Heart right ventricle (tissue), 16 donors: ENCODE data around the gene LDLRAD4. TPM values are rescaled to one million over a fixed set of nuclear protein-coding genes. Genes with fewer than 3 reads are reported as not detected.

Experiments used
- ATAC-seq, 8 donors: fragments of 200-7000 bp; cut with Tn5 transposase; one replicate each; pipeline ENCODE4 v1.9.1; 2020; ENCODE audit warnings: mild to moderate bottlenecking in 8 of 8, moderate library complexity in 8 of 8, moderate number of reproducible peaks in 1 of 8
- DNase-seq, 2 donors: peaks; one replicate each; pipeline ENCODE4 v3.0.0-alpha.2; 2020
- H3K27ac ChIP-seq, 10 donors: fragments of 200-600 bp; sonication (generic) in 2 of 10; one replicate each; pipeline versions ENCODE4 v1.5.0 to v1.8.0; 2020 to 2022; ENCODE audit warnings: mild to moderate bottlenecking in 3 of 10
- H3K27me3 ChIP-seq, 7 donors: fragments of 200-600 bp; one replicate each; pipeline ENCODE4 v1.8.0; 2021 to 2022; ENCODE audit warnings: mild to moderate bottlenecking in 2 of 7
- H3K36me3 ChIP-seq, 9 donors: fragments of 200-600 bp; sonication (generic) in 1 of 9; one replicate each; pipeline versions ENCODE4 v1.5.0 to v1.8.0; 2020 to 2022; ENCODE audit warnings: mild to moderate bottlenecking in 2 of 9
- H3K4me1 ChIP-seq, 9 donors: fragments of 200-600 bp; sonication (generic) in 1 of 9; one replicate each; pipeline versions ENCODE4 v1.5.0 to v1.8.0; 2020 to 2022; ENCODE audit warnings: mild to moderate bottlenecking in 4 of 9
- H3K4me3 ChIP-seq, 10 donors: fragments of 200-600 bp; sonication (generic) in 2 of 10; one replicate each; pipeline versions ENCODE4 v1.5.0 to v1.8.0; 2020 to 2022; ENCODE audit warnings: mild to moderate bottlenecking in 7 of 10, moderate library complexity in 2 of 10
- H3K9me3 ChIP-seq, 11 donors: fragments of 200-600 bp in 10 of 11; sonication (generic) in 2 of 11; one replicate each; pipeline versions ENCODE4 v1.5.0 to v1.8.0; 2013 to 2022; ENCODE audit warnings: mild to moderate bottlenecking in 2 of 11, control low read depth in 1 of 11, moderate library complexity in 1 of 11
- WGBS, 2 donors: extraction: QIAGEN DNeasy Blood & Tissue Kit; methylation state at CpG; one replicate each; pipeline ENCODE4 v1.1.7; 2013; ENCODE audit warnings: inconsistent platforms in 1 of 2; 5-methylcytosine and 5-hydroxymethylcytosine counted together
- intact Hi-C, 10 donors: fragments of 100-400 bp; cut with DNase I; formaldehyde crosslinking; loops; one replicate each; pipeline versions ENCODE4 v1.11.1 to v1.14.2; 2022
- polyA plus RNA-seq, 2 donors: library from polyadenylated mRNA; stranded (reverse); fragments of 200-250 nt; gene quantifications; one replicate each; pipeline ENCODE4 v1.2.3, GENCODE V29; 2013
- total RNA-seq, 10 donors: library from RNA; stranded (reverse); fragmentation: NEBNext Ultra II Directional in 3 of 10; extraction: Animal tissue kit (Norgen Biotek cat#: 25700) in 3 of 10; gene quantifications; one replicate each; pipeline versions ENCODE4 v1.2.1 to v1.2.4, GENCODE V29; 2021 to 2023
- TF ChIP-seq, protein P1 (sequence below), 9 donors: fragments of 200-600 bp; sonication (generic) in 2 of 9; IDR thresholded peaks; one replicate each; pipeline versions ENCODE4 v1.5.0 to v1.8.0; 2021 to 2022; ENCODE audit warnings: antibody characterized with exemption in 9 of 9, mild to moderate bottlenecking in 5 of 9, moderate library complexity in 1 of 9
- donor health status: Arrhythmogenic right ventricular cardiomyopathy.
- donor health status: ischemic (EF 13 %, LVEDD 7.1; RV severe dilation, severe dysfunction).
- donor health status: healthy with polysubstance abuse.
- donor health status: DM: no; HTN: yes; CAD: no.
- donor health status: DM: no; HTN: no; CAD: no.
- donor health status: ischemic (EF 25% LVEDD 6.9; RV normal size, moderate dysfunction).
- donor health status: ischemic (EF 25% LVEDD 5.7; RV mildly dilated, moderate dysfunction).
- donor health status: healthy.
- donor health status: DM: yes; HTN: yes; CAD: no.
- donor health status: Ischemic cardiomyopathy.
- donor health status: ischemic (EF 35%, LVEDD 5.7; RV mildly dilated, moderate dysfunction).
- donor health status: nonischemic (EF 11% LVEDD 7.7; RV severe dilation, severe dysfunction).
- donor health status: DM: yes; HTN: yes; CAD: no.
- donor health status: PGD.
- donor health status: ischemic (EF 29% LVEDD 5.4; RV normal size, mild dysfunction).
- donor health status: nonischemic (EF 23%, LVEDD 6.1; RV moderate dilation, normal function).

LDLRAD4 gene
- total and polyA plus RNA-seq, 12 donors: 5.4 to 74.6 (median 34.6) TPM

GRCh38 chr18:13381944-13382365, 163.4 kb downstream of the LDLRAD4 start:
- Histone ChIP-seq H3K36me3 (no peaks in the 10 kb centered on the region), H3K27me3 (no peaks in the 10 kb centered on the region), H3K9me3 (no peaks in the 10 kb centered on the region), H3K27ac (peak overlapping the region; percentile 74 to 92 (median 82)), H3K4me3 (peak overlapping the region in 8 of 10 donors; percentile 21 to 46 (median 36)), H3K4me1 (peaks cover 15 to 81% (median 58%) of the 10 kb centered on the region in 9 donors)
- ATAC-seq (peak; percentile 70 to 90 (median 84)), DNase-seq (peak; percentile 69 to 84)
- intact Hi-C loops: loop anchor here in 3 of 10 donors (2.0 to 10.0 kb wide), 8 partner anchors 40 to 233 kb away; partner anchors contain the start of gene LDLRAD4 (in 1 of the 3)
- TF ChIP-seq, protein P1, sequence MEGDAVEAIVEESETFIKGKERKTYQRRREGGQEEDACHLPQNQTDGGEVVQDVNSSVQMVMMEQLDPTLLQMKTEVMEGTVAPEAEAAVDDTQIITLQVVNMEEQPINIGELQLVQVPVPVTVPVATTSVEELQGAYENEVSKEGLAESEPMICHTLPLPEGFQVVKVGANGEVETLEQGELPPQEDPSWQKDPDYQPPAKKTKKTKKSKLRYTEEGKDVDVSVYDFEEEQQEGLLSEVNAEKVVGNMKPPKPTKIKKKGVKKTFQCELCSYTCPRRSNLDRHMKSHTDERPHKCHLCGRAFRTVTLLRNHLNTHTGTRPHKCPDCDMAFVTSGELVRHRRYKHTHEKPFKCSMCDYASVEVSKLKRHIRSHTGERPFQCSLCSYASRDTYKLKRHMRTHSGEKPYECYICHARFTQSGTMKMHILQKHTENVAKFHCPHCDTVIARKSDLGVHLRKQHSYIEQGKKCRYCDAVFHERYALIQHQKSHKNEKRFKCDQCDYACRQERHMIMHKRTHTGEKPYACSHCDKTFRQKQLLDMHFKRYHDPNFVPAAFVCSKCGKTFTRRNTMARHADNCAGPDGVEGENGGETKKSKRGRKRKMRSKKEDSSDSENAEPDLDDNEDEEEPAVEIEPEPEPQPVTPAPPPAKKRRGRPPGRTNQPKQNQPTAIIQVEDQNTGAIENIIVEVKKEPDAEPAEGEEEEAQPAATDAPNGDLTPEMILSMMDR (IDR thresholded peaks at IDR 0.05): no peak
- WGBS, 2 donors: 14 to 19% methylated on average over 14 of the region's 14 CpGs

GRCh38 chr18:13382366-13382953, 163.9 kb downstream of the LDLRAD4 start:
- intact Hi-C loops: loop anchor here in 3 of 10 donors (2.0 to 10.0 kb wide), 8 partner anchors 40 to 232 kb away; partner anchors contain the start of gene LDLRAD4 (in 1 of the 3)
- Histone ChIP-seq H3K27me3 (no peaks in the 10 kb centered on the region), H3K9me3 (no peaks in the 10 kb centered on the region), H3K4me3 (peak overlapping the region in 8 of 10 donors; percentile 21 to 46 (median 36)), H3K36me3 (peaks cover 0 to under 1% (median 0%) of the 10 kb centered on the region in 9 donors), H3K27ac (peak overlapping the region; percentile 74 to 92 (median 82)), H3K4me1 (peaks cover 14 to 81% (median 53%) of the 10 kb centered on the region in 9 donors)
- TF ChIP-seq, protein P1 (IDR thresholded peaks at IDR 0.05): no peak
- ATAC-seq (peak; percentile 42 to 83 (median 71)), DNase-seq (peak in 1 of 2 donors; percentile 59)
- whole genome bisulfite sequencing, 2 donors: 55 to 64% methylated on average over 9 of the region's 9 CpGs

- no peak for DNase-seq
- WGBS, 2 donors: 87 to 89% methylated on average over 19 of the region's 19 CpGs
- peak in 4 of 8 donors; percentile 0 to 19 (median 2) for ATAC-seq
- Histone ChIP-seq H3K4me3 (peak overlapping the region in 2 of 10 donors; percentile 31 to 46), H3K36me3 (peaks cover 0 to 8% (median 0%) of the 10 kb centered on the region in 9 donors), H3K27ac (peak overlapping the region in 9 of 10 donors; percentile 76 to 92 (median 84)), H3K9me3 (no peaks in the 10 kb centered on the region), H3K4me1 (peaks cover 12 to 81% (median 51%) of the 10 kb centered on the region in 9 donors), H3K27me3 (no peaks in the 10 kb centered on the region)
- intact Hi-C loops: loop anchor here in 3 of 10 donors (2.0 to 10.0 kb wide), 8 partner anchors 39 to 232 kb away; partner anchors contain the start of gene LDLRAD4 (in 1 of the 3)
- TF ChIP-seq, protein P1 (IDR thresholded peaks at IDR 0.05): no peak
Observed at GRCh38 chr18:13382954-13383827, 164.6 kb downstream of the LDLRAD4 start.
